ENCODE data around the gene CYTH3.

DNA sequence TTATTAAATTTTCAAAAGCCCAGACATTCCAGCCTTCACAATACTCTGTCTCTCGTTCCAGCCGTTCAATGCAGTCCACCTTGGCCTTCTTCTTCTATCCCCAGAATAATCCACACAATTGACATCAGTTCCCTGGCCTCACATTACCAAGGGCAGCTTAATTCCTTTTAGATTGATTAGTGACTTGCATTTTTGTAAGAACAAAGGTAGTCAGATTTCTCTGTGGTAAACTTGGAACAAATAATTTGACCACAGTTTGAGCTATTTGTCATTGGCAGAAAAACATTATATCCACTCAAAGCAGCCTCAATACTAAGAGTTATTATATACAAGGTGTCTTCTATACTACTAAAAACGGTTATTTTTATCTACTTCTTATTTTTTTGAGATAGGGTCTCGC is 5.1 kb upstream of the CYTH3 start:
- TF ChIP-seq, protein P1, sequence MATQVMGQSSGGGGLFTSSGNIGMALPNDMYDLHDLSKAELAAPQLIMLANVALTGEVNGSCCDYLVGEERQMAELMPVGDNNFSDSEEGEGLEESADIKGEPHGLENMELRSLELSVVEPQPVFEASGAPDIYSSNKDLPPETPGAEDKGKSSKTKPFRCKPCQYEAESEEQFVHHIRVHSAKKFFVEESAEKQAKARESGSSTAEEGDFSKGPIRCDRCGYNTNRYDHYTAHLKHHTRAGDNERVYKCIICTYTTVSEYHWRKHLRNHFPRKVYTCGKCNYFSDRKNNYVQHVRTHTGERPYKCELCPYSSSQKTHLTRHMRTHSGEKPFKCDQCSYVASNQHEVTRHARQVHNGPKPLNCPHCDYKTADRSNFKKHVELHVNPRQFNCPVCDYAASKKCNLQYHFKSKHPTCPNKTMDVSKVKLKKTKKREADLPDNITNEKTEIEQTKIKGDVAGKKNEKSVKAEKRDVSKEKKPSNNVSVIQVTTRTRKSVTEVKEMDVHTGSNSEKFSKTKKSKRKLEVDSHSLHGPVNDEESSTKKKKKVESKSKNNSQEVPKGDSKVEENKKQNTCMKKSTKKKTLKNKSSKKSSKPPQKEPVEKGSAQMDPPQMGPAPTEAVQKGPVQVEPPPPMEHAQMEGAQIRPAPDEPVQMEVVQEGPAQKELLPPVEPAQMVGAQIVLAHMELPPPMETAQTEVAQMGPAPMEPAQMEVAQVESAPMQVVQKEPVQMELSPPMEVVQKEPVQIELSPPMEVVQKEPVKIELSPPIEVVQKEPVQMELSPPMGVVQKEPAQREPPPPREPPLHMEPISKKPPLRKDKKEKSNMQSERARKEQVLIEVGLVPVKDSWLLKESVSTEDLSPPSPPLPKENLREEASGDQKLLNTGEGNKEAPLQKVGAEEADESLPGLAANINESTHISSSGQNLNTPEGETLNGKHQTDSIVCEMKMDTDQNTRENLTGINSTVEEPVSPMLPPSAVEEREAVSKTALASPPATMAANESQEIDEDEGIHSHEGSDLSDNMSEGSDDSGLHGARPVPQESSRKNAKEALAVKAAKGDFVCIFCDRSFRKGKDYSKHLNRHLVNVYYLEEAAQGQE (IDR thresholded peaks at IDR 0.05; ENCODE audit: low read depth): no peak
- TF ChIP-seq USF1 (IDR thresholded peaks at IDR 0.05) (no peak), TAF1 (IDR thresholded peaks at IDR 0.05; ENCODE audit: low read depth) (no peak), CEBPB (IDR thresholded peaks at IDR 0.05) (no peak), YY1 (IDR thresholded peaks at IDR 0.05; ENCODE audit: low read depth) (no peak), TCF12 (IDR thresholded peaks at IDR 0.05; ENCODE audit: low read depth) (no peak), EP300 (IDR thresholded peaks at IDR 0.05; ENCODE audit: borderline replicate concordance) (no peak), NFIC (IDR thresholded peaks at IDR 0.05) (no peak), EGR1 (IDR thresholded peaks at IDR 0.05) (no peak)
- TF ChIP-seq, protein P2, sequence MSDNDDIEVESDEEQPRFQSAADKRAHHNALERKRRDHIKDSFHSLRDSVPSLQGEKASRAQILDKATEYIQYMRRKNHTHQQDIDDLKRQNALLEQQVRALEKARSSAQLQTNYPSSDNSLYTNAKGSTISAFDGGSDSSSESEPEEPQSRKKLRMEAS (IDR thresholded peaks at IDR 0.05): no peak

All from Ishikawa (cell line).